Nephron (organoid): ENCODE results near the gene R3HDM2.

Source experiments
- H3K27ac Mint-ChIP-seq, 3 experiments: 2 replicates each; pipeline ENCODE4 v1.8.0; 2020; ENCODE audit warnings: mixed read lengths in 3 of 3, mild to moderate bottlenecking in 2 of 3, moderate library complexity in 1 of 3
- H3K27me3 Mint-ChIP-seq: 2 replicates; pipeline ENCODE4 v1.8.0; 2021; ENCODE audit warnings: low read depth, mild to moderate bottlenecking, moderate library complexity, mixed read lengths
- H3K36me3 Mint-ChIP-seq: 2 replicates; pipeline ENCODE4 v1.8.0; 2020; ENCODE audit warnings: low read depth, mixed read lengths
- H3K4me1 Mint-ChIP-seq: 2 replicates; pipeline ENCODE4 v1.8.0; 2020; ENCODE audit warnings: mixed read lengths
- H3K4me3 Mint-ChIP-seq, 3 experiments: 2 replicates each; pipeline ENCODE4 v1.8.0; 2020; ENCODE audit warnings: mild to moderate bottlenecking in 3 of 3, mixed read lengths in 3 of 3, moderate library complexity in 2 of 3
- H3K9me3 Mint-ChIP-seq: 2 replicates; pipeline ENCODE4 v1.8.0; 2020; ENCODE audit warnings: mixed read lengths
- CTCF ChIP-seq, 3 experiments: fragments of 200-600 bp; sonication (generic); IDR thresholded peaks; one replicate each; pipeline ENCODE4 v1.5.0; 2021; ENCODE audit warnings: antibody characterized with exemption in 3 of 3; ENCODE audit not compliant: unreplicated experiment in 3 of 3

Gene R3HDM2

GRCh38 chr12:57355734-57356133 lies 75.1 kb downstream of the R3HDM2 start:
- H3K36me3 Mint-ChIP-seq: peaks cover 38% of the 10 kb centered on the region
- H3K27ac Mint-ChIP-seq: no peak overlapping the region
- no peaks in the 10 kb centered on the region for H3K9me3 Mint-ChIP-seq
- no peaks in the 10 kb centered on the region for H3K27me3 Mint-ChIP-seq
- no peak for TF ChIP-seq CTCF (IDR thresholded peaks at IDR 0.05; ENCODE audit: unreplicated experiment in 3 of 3)
- H3K4me3 Mint-ChIP-seq: no peak overlapping the region
- no peaks in the 10 kb centered on the region for H3K4me1 Mint-ChIP-seq

GRCh38 chr12:57352166-57352565 lies 78.7 kb downstream of the R3HDM2 start:
- peaks cover 4% of the 10 kb centered on the region for H3K9me3 Mint-ChIP-seq
- H3K36me3 Mint-ChIP-seq: peaks cover 38% of the 10 kb centered on the region
- no peaks in the 10 kb centered on the region for H3K27me3 Mint-ChIP-seq
- no peak for TF ChIP-seq CTCF (IDR thresholded peaks at IDR 0.05; ENCODE audit: unreplicated experiment in 3 of 3)
- H3K4me1 Mint-ChIP-seq: no peaks in the 10 kb centered on the region
- H3K4me3 Mint-ChIP-seq: no peak overlapping the region
- H3K27ac Mint-ChIP-seq: no peak overlapping the region

- Mint-ChIP-seq H3K27me3 (no peaks in the 10 kb centered on the region), H3K4me3 (no peak overlapping the region), H3K36me3 (peaks cover 51% of the 10 kb centered on the region), H3K9me3 (peaks cover 10% of the 10 kb centered on the region), H3K27ac (no peak overlapping the region), H3K4me1 (peaks cover 8% of the 10 kb centered on the region)
- TF ChIP-seq CTCF (IDR thresholded peaks at IDR 0.05; ENCODE audit: unreplicated experiment in 3 of 3): no peak
Observed at GRCh38 chr12:57347284-57347683, 83.6 kb downstream of the R3HDM2 start.

- H3K27me3 Mint-ChIP-seq: no peaks in the 10 kb centered on the region
- H3K4me3 Mint-ChIP-seq: no peak overlapping the region
- TF ChIP-seq CTCF (IDR thresholded peaks at IDR 0.05; ENCODE audit: unreplicated experiment in 3 of 3): no peak
- peaks cover 32% of the 10 kb centered on the region for H3K4me1 Mint-ChIP-seq
- H3K27ac Mint-ChIP-seq: no peak overlapping the region
- peaks cover 42% of the 10 kb centered on the region for H3K36me3 Mint-ChIP-seq
- H3K9me3 Mint-ChIP-seq: peaks cover 10% of the 10 kb centered on the region
Observed at GRCh38 chr12:57343703-57344378, 87.0 kb downstream of the R3HDM2 start.

- Mint-ChIP-seq H3K9me3 (peaks cover 6% of the 10 kb centered on the region), H3K4me1 (peaks cover 32% of the 10 kb centered on the region), H3K27ac (peak overlapping the region; percentile 53 to 76 (median 61)), H3K27me3 (no peaks in the 10 kb centered on the region), H3K4me3 (peak overlapping the region in 2 of 3 experiments; percentile 9 to 67), H3K36me3 (peaks cover 37% of the 10 kb centered on the region)
- TF ChIP-seq CTCF (IDR thresholded peaks at IDR 0.05; ENCODE audit: unreplicated experiment in 3 of 3): no peak
Observed at GRCh38 chr12:57342207-57342691, 88.6 kb downstream of the R3HDM2 start.
